NCI-H2029 (cell line): ENCODE results near the gene GKN2.
"Not testable (repeated sequence)": the region's sequence is repeated elsewhere in the genome, so short reads cannot be mapped to it uniquely, and the experiment has no call there.

Source experiments
- DNase-seq: peaks from one replicate; lab custom pipeline; 2025; lab: John Stamatoyannopoulos, UW

Gene GKN2

GRCh38 chr2:68959001-68959400 is 6.3 kb upstream of the GKN2 start:
- no peak for DNase-seq

- not testable (repeated sequence) for DNase-seq
Measured at GRCh38 chr2:68955432-68955831, 2.7 kb upstream of the GKN2 start.

GRCh38 chr2:68951899-68952298 is 794 bp downstream of the GKN2 start:
- no peak for DNase-seq

- no peak for DNase-seq
Measured at GRCh38 chr2:68948710-68949109, 4.0 kb downstream of the GKN2 start.

GRCh38 chr2:68946117-68946516 is 6.6 kb downstream of the GKN2 start:
- DNase-seq = peak; percentile 90

- peak; percentile 42 for DNase-seq
Measured at GRCh38 chr2:68943581-68944568, 8.8 kb downstream of the GKN2 start.

- DNase-seq = no peak
Measured at GRCh38 chr2:68942827-68943226, 9.9 kb downstream of the GKN2 start.

GRCh38 chr2:68940369-68940768 is 12.3 kb downstream of the GKN2 start:
- DNase-seq = no peak

GRCh38 chr2:68939962-68940361 is 12.7 kb downstream of the GKN2 start:
- no peak for DNase-seq

- no peak for DNase-seq
Measured at GRCh38 chr2:68938938-68939337, 13.8 kb downstream of the GKN2 start.

- DNase-seq = no peak
Measured at GRCh38 chr2:68937346-68938055, 15.2 kb downstream of the GKN2 start.

GRCh38 chr2:68936889-68937288 is 15.8 kb downstream of the GKN2 start:
- no peak for DNase-seq

- DNase-seq = no peak
Measured at GRCh38 chr2:68936427-68936826, 16.3 kb downstream of the GKN2 start.

- DNase-seq = no peak
Measured at GRCh38 chr2:68935471-68935870, 17.2 kb downstream of the GKN2 start.

- DNase-seq = no peak
Measured at GRCh38 chr2:68934021-68934420, 18.7 kb downstream of the GKN2 start.

- no peak for DNase-seq
Measured at GRCh38 chr2:68932402-68932801, 20.3 kb downstream of the GKN2 start.

- no peak for DNase-seq
Measured at GRCh38 chr2:68931799-68932198, 20.9 kb downstream of the GKN2 start.

GRCh38 chr2:68931149-68931711 is 21.5 kb downstream of the GKN2 start:
- no peak for DNase-seq

GRCh38 chr2:68926796-68927195 is 25.9 kb downstream of the GKN2 start:
- no peak for DNase-seq

GRCh38 chr2:68925295-68925896 is 27.3 kb downstream of the GKN2 start:
- no peak for DNase-seq

GRCh38 chr2:68921646-68922045 is 31.0 kb downstream of the GKN2 start:
- no peak for DNase-seq

GRCh38 chr2:68920481-68921170 is 32.1 kb downstream of the GKN2 start:
- no peak for DNase-seq
